Measurements from ENCODE around the gene ENG.

DNA sequence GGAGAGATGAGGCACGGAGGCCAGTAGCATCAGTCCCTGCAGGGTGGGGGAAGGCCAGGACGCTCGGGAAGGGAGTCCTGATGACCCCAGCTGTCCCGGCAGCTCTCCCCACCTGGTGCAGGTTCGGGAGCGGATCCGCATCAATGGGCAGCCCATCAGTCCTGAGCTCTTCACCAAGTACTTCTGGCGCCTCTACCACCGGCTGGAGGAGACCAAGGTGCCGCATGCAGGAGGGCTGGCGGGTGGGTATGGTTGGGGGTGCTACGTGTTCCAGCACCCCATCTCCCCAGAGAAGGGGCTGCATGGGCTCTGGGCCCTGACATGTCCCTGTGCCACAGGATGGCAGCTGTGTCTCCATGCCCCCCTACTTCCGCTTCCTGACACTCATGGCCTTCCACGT lies 47.6 kb downstream of the ENG start:
- TF ChIP-seq, protein P1, sequence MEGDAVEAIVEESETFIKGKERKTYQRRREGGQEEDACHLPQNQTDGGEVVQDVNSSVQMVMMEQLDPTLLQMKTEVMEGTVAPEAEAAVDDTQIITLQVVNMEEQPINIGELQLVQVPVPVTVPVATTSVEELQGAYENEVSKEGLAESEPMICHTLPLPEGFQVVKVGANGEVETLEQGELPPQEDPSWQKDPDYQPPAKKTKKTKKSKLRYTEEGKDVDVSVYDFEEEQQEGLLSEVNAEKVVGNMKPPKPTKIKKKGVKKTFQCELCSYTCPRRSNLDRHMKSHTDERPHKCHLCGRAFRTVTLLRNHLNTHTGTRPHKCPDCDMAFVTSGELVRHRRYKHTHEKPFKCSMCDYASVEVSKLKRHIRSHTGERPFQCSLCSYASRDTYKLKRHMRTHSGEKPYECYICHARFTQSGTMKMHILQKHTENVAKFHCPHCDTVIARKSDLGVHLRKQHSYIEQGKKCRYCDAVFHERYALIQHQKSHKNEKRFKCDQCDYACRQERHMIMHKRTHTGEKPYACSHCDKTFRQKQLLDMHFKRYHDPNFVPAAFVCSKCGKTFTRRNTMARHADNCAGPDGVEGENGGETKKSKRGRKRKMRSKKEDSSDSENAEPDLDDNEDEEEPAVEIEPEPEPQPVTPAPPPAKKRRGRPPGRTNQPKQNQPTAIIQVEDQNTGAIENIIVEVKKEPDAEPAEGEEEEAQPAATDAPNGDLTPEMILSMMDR (IDR thresholded peaks at IDR 0.05), result no peak
- no peak for TF ChIP-seq POLR2A (IDR thresholded peaks at IDR 0.05)
